Prostate gland (tissue), 2 donors: ENCODE measurements around the gene ZNFX1. TPM values are rescaled to one million over a fixed set of nuclear protein-coding genes. Genes with fewer than 3 reads are reported as not detected.

Experiments used
- DNase-seq: peaks from one replicate; pipeline ENCODE4 v3.0.0-alpha.2; 2019; ENCODE audit warnings: low spot score
- H3K27ac ChIP-seq, 2 donors: fragments of 200-600 bp; sonication (generic); 2 replicates each; pipeline ENCODE4 v1.5.1; 2017 to 2019
- H3K27me3 ChIP-seq: fragments of 200-600 bp; sonication (generic); replicated peaks from 2 replicates; pipeline ENCODE4 v1.5.1; 2019; ENCODE audit not compliant: insufficient read depth
- H3K36me3 ChIP-seq, 2 donors: fragments of 200-600 bp; sonication (generic); 1 replicate in 1 of 2; 2 replicates in 1 of 2; pipeline versions ENCODE4 v1.5.1 to v1.8.1; 2017 to 2019
- H3K4me1 ChIP-seq: fragments of 200-600 bp; sonication (generic); replicated peaks from 2 replicates; pipeline ENCODE4 v1.5.1; 2019
- H3K4me3 ChIP-seq, 2 donors: fragments of 200-600 bp; sonication (generic); 2 replicates each; pipeline ENCODE4 v1.5.1; 2017 to 2019
- H3K9me3 ChIP-seq: fragments of 200-600 bp; sonication (generic); 2 replicates; pipeline ENCODE4 v1.5.1; 2017
- CTCF ChIP-seq, 4 experiments: fragments of 200-600 bp in 2 of 4; fragments of 450-650 bp in 2 of 4; sonication (generic) in 2 of 4; IDR thresholded peaks; 1 replicate in 3 of 4; 2 replicates in 1 of 4; pipeline ENCODE4 v1.5.1; 2016 to 2019; ENCODE audit warnings: antibody characterized with exemption in 4 of 4, mild to moderate bottlenecking in 2 of 4, moderate library complexity in 2 of 4
- POLR2A ChIP-seq: fragments of 450-650 bp; IDR thresholded peaks from one replicate; pipeline ENCODE4 v1.6.1; 2016; ENCODE audit warnings: antibody characterized with exemption, mild to moderate bottlenecking
- POLR2AphosphoS5 ChIP-seq: sonication (generic); formaldehyde crosslinking; IDR thresholded peaks from one replicate; pipeline ENCODE4 v1.6.1; 2017; ENCODE audit warnings: antibody characterized with exemption
- WGBS: methylation state at CpG from one replicate; pipeline ENCODE4 v1.1.5; 2018; 5-methylcytosine and 5-hydroxymethylcytosine counted together
- intact Hi-C: fragments of 100-400 bp; cut with DNase I; formaldehyde crosslinking; loops from one replicate; pipeline ENCODE4 v1.14.2; 2022
- total RNA-seq, 2 donors: library from RNA; depleted of rRNA; stranded (reverse); fragments of >200 nt; gene quantifications; one replicate each; pipeline ENCODE4 v1.1.0, GENCODE V29; 2016

The ZNFX1 gene
- total RNA-seq, 2 donors from 2014 or later, result 25.6 to 32.7 TPM

GRCh38 chr20:49247792-49248191 is 30.1 kb downstream of the ZNFX1 start:
- intact Hi-C loops, result loop anchor here (5.0 to 10.0 kb wide), 2 partner anchors 75 to 287 kb away; no protein-coding TSS in a partner anchor

GRCh38 chr20:49247169-49247723 is 30.6 kb downstream of the ZNFX1 start:
- Histone ChIP-seq H3K9me3 (no peaks in the 10 kb centered on the region), H3K27me3 (no peaks in the 10 kb centered on the region), H3K36me3 (peaks cover 14 to 20% of the 10 kb centered on the region in 2 donors), H3K27ac (no peak overlapping the region), H3K4me3 (no peak overlapping the region), H3K4me1 (no peaks in the 10 kb centered on the region)
- no peak for DNase-seq
- intact Hi-C loops, result loop anchor here (5.0 to 10.0 kb wide), 2 partner anchors 75 to 288 kb away; no protein-coding TSS in a partner anchor
- TF ChIP-seq CTCF (IDR thresholded peaks at IDR 0.05) (no peak), POLR2A (no peak), POLR2AphosphoS5 (no peak)
- WGBS, result 85% methylated on average over 8 of the region's 8 CpGs

More at GRCh38 chr20:49247792-49248191, 30.1 kb downstream of the ZNFX1 start:
- no peak for TF ChIP-seq POLR2A
- no peak for TF ChIP-seq POLR2AphosphoS5
- TF ChIP-seq CTCF (IDR thresholded peaks at IDR 0.05), result no peak
- DNase-seq, result no peak
- Histone ChIP-seq H3K9me3 (no peaks in the 10 kb centered on the region), H3K36me3 (peaks cover 17 to 20% of the 10 kb centered on the region in 2 donors), H3K4me1 (no peaks in the 10 kb centered on the region), H3K27me3 (no peaks in the 10 kb centered on the region), H3K4me3 (no peak overlapping the region), H3K27ac (no peak overlapping the region)
- WGBS, result 77% methylated on average over 5 of the region's 5 CpGs

GRCh38 chr20:49245921-49246740 is 31.7 kb downstream of the ZNFX1 start:
- peak; percentile 16 to 78 (median 74) for TF ChIP-seq CTCF (IDR thresholded peaks at IDR 0.05)
- peak; percentile 55 for TF ChIP-seq POLR2AphosphoS5
- TF ChIP-seq POLR2A, result no peak
- no peaks in the 10 kb centered on the region for H3K4me1 ChIP-seq
- peaks cover 11 to 17% of the 10 kb centered on the region in 2 donors for H3K36me3 ChIP-seq
- intact Hi-C loops, result loop anchor here (5.0 to 10.0 kb wide), 2 partner anchors 76 to 289 kb away; no protein-coding TSS in a partner anchor
- no peak overlapping the region for H3K4me3 ChIP-seq
- H3K27ac ChIP-seq, result no peak overlapping the region
- H3K27me3 ChIP-seq, result no peaks in the 10 kb centered on the region
- DNase-seq, result peak; percentile 49
- H3K9me3 ChIP-seq, result no peaks in the 10 kb centered on the region
- 21% methylated on average over 3 of the region's 3 CpGs for WGBS

- intact Hi-C loops, result no loop called here
- TF ChIP-seq POLR2AphosphoS5 (no peak), CTCF (IDR thresholded peaks at IDR 0.05) (no peak), POLR2A (no peak)
- H3K36me3 ChIP-seq, result peaks cover 0 to 26% of the 10 kb centered on the region in 2 donors
These were observed 40.3 kb downstream of the ZNFX1 start for GRCh38 chr20:49237531-49237930.

More at GRCh38 chr20:49237531-49237930, 40.3 kb downstream of the ZNFX1 start:
- H3K9me3 ChIP-seq, result no peaks in the 10 kb centered on the region
- 92% methylated on average over 4 of the region's 4 CpGs for WGBS
- H3K4me3 ChIP-seq, result no peak overlapping the region
- no peaks in the 10 kb centered on the region for H3K4me1 ChIP-seq
- no peak for DNase-seq
- no peaks in the 10 kb centered on the region for H3K27me3 ChIP-seq
- no peak overlapping the region for H3K27ac ChIP-seq
